Measurements from ENCODE around the gene PLEKHA7.

PLEKHA7 gene

GRCh38 chr11:16764888-16765287, 249.3 kb downstream of the PLEKHA7 start:
- DNase-seq, result no peak

GRCh38 chr11:16763746-16764145, 250.5 kb downstream of the PLEKHA7 start:
- DNase-seq, result no peak

DNA sequence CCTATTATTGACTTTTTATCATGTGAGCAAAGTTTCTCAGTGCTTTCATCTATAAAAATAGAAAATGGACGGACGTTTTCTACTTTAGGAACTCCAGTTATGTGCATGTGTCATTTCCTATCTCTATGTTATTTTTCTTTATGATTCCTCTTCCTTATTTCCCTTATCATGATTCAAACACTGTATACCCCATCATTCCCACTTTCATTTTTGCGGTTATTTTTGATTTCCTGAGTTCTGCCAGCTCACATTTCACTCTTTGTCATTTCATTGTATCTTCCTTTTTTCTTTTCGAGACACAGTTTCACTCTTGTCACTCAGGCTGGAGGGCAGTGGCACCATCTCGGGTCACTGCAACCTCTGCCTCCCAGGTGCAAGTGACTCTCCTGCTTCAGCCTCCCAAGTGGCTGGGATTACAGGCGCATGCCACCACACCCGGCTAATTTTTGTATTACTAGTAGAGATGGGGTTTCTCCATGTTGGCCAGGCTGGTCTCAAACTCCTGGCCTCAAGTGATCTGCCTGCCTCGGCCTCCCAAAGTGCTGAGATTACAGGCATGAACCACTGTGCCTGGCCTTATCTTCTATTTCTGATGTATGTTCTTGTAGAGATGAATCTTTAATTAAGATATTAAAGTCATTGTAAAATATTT, 254.2 kb downstream of the PLEKHA7 start:
- DNase-seq, result no peak

GRCh38 chr11:16758382-16759024, 255.7 kb downstream of the PLEKHA7 start:
- no peak for DNase-seq

- DNase-seq, result no peak
Observed at GRCh38 chr11:16750417-16750816, 263.8 kb downstream of the PLEKHA7 start.

DNA sequence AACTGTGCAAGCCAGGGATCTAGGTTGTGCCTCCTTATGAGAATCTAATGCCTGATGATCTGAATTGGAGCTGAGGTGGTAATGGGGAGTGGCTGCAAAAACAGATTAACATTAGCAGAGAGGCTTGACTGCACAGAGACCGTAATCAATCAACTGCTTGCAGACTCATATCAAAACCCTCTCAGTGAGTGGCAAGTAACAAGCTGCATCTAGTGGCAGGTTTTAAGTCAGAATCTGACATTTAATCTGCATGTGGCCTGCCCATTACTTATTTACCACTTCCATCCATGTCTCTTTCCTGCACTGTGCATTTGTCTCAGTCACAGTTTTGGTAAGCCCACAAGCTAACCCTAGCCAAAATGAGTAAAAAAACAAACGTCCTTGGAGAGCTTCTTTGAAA, 264.5 kb downstream of the PLEKHA7 start:
- no peak for DNase-seq

DNA sequence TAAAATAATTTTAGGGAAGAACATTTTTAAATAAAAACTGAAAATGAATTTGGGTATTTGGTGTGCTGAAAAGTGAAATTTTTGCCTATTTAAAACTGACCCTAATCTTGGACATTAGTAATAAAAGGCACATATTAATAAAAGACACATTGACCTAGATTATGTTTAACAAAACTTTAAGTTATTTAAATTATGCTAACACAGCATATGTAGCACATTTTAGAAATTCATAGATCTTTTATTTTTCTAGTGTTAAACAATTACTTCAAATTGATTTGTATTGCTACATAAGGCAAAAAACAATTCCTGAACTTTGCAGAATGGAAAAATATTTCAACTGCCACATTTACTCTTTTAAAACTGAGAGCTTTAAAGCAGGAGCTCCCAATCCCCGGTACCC, 265.1 kb downstream of the PLEKHA7 start:
- DNase-seq, result no peak

- no peak for DNase-seq
Observed at GRCh38 chr11:16745950-16746605, 268.1 kb downstream of the PLEKHA7 start.

- DNase-seq, result no peak
Observed at GRCh38 chr11:16744128-16744725, 270.0 kb downstream of the PLEKHA7 start.

DNA sequence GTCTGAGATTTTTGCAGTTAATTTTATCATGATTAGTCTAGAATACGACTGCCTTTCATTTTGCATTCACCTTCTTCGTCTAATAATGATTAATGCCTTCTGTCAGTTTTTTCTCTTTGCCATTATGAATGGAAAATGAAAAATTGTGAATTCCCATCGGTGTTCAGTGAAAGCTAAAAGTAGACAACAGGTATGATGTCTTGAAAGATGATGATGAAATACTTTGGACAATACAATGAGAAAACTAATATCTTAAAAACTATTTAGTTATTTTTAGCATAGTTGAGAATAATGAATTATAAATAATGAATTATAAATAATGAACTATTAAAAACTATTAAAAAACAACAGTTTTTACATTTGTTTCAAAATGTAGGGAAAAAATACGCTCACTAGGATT, 270.7 kb downstream of the PLEKHA7 start:
- no peak for DNase-seq

DNA sequence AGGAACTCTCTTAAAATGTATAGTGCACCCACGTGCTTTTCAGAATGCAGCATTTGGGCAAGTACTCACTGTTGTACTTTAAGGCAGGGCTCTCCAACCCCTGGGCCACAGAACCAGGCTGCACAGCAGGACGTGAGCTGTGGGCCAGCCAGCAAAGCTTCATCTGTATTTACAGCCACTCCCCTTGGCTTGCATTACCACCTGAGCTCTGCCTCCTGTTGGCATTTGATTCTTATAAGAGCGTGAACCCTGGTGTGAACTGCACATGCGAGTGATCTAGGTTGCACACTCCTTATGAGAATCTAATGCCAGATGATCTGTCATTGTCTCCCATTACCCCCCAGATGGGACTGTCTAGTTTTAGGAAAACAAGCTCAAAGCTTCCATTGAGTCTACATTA, 272.7 kb downstream of the PLEKHA7 start:
- DNase-seq, result no peak

GRCh38 chr11:16738947-16739815, 275.0 kb downstream of the PLEKHA7 start:
- DNase-seq, result no peak

- DNase-seq, result peak; percentile 98
Observed at GRCh38 chr11:16738193-16738946, 275.8 kb downstream of the PLEKHA7 start, which contains the start of gene C11orf58. C11orf58 (plus strand) TSS chr11:16738647; CDS start chr11:16738779, 132 bp downstream.

GRCh38 chr11:16737818-16738192, 276.4 kb downstream of the PLEKHA7 start:
- DNase-seq, result peak; percentile 43

All from femur (tissue), 1 donor.